Thyroid gland (tissue), 4 donors: ENCODE data around the gene PLA2G6. TPM values are rescaled to one million over a fixed set of nuclear protein-coding genes. Genes with fewer than 3 reads are reported as not detected.

Source experiments
- DNase-seq, 2 donors: peaks; one replicate each; pipeline ENCODE4 v3.0.0-alpha.2; 2019
- H3K27ac ChIP-seq, 3 donors: fragments of 200-600 bp; sonication (generic); 1 replicate in 2 of 3; 2 replicates in 1 of 3; pipeline ENCODE4 v1.5.1; 2016 to 2019; ENCODE audit warnings: mild to moderate bottlenecking in 1 of 3, moderate library complexity in 1 of 3
- H3K27me3 ChIP-seq: fragments of 200-600 bp; sonication (generic); one replicate; pipeline ENCODE4 v1.5.1; 2019
- H3K36me3 ChIP-seq, 2 donors: fragments of 200-600 bp; sonication (generic); one replicate each; pipeline ENCODE4 v1.5.1; 2016 to 2019
- H3K4me1 ChIP-seq, 2 donors: fragments of 200-600 bp; sonication (generic); one replicate each; pipeline ENCODE4 v1.5.1; 2017 to 2019
- H3K4me3 ChIP-seq, 3 donors: fragments of 200-600 bp; sonication (generic); replicated peaks in 1 of 3; 1 replicate in 2 of 3; 2 replicates in 1 of 3; pipeline ENCODE4 v1.5.1; 2016; ENCODE audit warnings: mild to moderate bottlenecking in 1 of 3
- H3K9me3 ChIP-seq: fragments of 200-600 bp; sonication (generic); one replicate; pipeline ENCODE4 v1.5.1; 2017
- POLR2A ChIP-seq, 2 donors: fragments of 450-650 bp; IDR thresholded peaks; one replicate each; pipeline ENCODE4 v1.6.1; 2017; ENCODE audit warnings: antibody characterized with exemption in 2 of 2, mild to moderate bottlenecking in 2 of 2, moderate library complexity in 1 of 2
- WGBS, 2 donors: methylation state at CpG; one replicate each; pipeline ENCODE4 v1.1.5; 2017; 5-methylcytosine and 5-hydroxymethylcytosine counted together
- intact Hi-C: fragments of 100-400 bp; cut with DNase I; formaldehyde crosslinking; loops from one replicate; pipeline ENCODE4 v1.15.1; 2023
- total RNA-seq, 4 donors: library from RNA; depleted of rRNA; stranded (reverse); fragments of >200 nt; gene quantifications; one replicate each; pipeline ENCODE4 v1.2.3, GENCODE V29; 2016
- TF ChIP-seq, protein P1 (sequence below), 6 experiments: fragments of 200-600 bp in 3 of 6; fragments of 450-650 bp in 3 of 6; sonication (generic) in 3 of 6; IDR thresholded peaks; one replicate each; pipeline ENCODE4 v1.5.1; 2016 to 2019; ENCODE audit warnings: antibody characterized with exemption in 6 of 6, mild to moderate bottlenecking in 2 of 6, inconsistent platforms in 1 of 6, moderate library complexity in 1 of 6

PLA2G6 gene
- total RNA-seq, 4 donors from 2014 or later = 106 to 122 (median 112) TPM

DNA sequence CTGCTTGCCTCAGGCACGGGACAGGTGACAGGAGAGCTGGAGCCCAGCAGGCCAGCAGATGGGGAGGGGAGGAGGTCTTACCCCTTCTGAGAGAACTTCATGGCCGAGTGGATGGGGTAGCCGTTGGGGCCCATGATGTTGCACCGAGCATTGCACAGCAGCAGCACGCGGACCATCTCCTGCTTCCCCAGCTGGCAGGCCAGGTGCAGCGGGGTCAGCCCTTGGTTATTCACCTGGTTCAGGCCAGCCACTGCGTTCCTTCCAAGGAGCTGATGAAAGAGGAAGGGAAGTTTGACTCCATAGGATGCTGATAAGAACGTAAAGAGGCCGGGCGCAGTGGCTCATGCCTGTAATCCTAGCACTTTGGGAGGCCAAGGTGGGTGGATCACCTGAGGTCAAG lies 41.7 kb downstream of the PLA2G6 start:
- WGBS, 2 donors = 90 to 94% methylated on average over 6 to 10 of the region's 11 CpGs
- Histone ChIP-seq H3K27ac (no peak overlapping the region), H3K9me3 (no peaks in the 10 kb centered on the region), H3K27me3 (no peaks in the 10 kb centered on the region), H3K36me3 (peaks cover 0 to 5% of the 10 kb centered on the region in 2 donors), H3K4me1 (no peaks in the 10 kb centered on the region), H3K4me3 (no peak overlapping the region)
- intact Hi-C loops = no loop called here
- no peak for TF ChIP-seq POLR2A (IDR thresholded peaks at IDR 0.05)
- TF ChIP-seq, protein P1, sequence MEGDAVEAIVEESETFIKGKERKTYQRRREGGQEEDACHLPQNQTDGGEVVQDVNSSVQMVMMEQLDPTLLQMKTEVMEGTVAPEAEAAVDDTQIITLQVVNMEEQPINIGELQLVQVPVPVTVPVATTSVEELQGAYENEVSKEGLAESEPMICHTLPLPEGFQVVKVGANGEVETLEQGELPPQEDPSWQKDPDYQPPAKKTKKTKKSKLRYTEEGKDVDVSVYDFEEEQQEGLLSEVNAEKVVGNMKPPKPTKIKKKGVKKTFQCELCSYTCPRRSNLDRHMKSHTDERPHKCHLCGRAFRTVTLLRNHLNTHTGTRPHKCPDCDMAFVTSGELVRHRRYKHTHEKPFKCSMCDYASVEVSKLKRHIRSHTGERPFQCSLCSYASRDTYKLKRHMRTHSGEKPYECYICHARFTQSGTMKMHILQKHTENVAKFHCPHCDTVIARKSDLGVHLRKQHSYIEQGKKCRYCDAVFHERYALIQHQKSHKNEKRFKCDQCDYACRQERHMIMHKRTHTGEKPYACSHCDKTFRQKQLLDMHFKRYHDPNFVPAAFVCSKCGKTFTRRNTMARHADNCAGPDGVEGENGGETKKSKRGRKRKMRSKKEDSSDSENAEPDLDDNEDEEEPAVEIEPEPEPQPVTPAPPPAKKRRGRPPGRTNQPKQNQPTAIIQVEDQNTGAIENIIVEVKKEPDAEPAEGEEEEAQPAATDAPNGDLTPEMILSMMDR (IDR thresholded peaks at IDR 0.05) = no peak
- no peak for DNase-seq

DNA sequence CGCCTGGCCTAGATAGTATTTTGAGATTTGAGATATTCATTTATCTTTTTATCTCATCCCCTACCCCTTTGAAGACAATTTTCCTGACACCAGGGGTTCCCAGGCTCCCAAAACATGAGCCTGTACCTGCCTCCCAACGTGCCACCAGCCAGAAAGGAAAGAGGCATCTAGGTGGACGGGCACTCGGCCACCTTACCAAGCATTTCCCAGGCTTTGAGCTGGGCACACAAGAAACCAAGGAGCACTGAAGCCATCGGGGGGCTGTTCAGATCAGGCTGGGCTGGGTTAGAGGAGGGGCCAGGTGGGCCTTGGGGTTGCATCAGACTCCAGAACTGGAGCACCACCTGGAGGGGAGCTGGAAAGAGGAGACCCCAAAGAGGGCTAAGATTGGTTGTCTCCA lies 42.7 kb downstream of the PLA2G6 start:
- intact Hi-C loops = no loop called here
- peaks cover 0 to 5% of the 10 kb centered on the region in 2 donors for H3K36me3 ChIP-seq
- WGBS, 2 donors = 84 to 90% methylated on average over 5 of the region's 5 CpGs
- no peaks in the 10 kb centered on the region for H3K4me1 ChIP-seq
- DNase-seq = no peak
- H3K4me3 ChIP-seq = no peak overlapping the region
- H3K9me3 ChIP-seq = no peaks in the 10 kb centered on the region
- TF ChIP-seq, protein P1 (IDR thresholded peaks at IDR 0.05) = no peak
- TF ChIP-seq POLR2A (IDR thresholded peaks at IDR 0.05) = no peak
- H3K27me3 ChIP-seq = no peaks in the 10 kb centered on the region
- no peak overlapping the region for H3K27ac ChIP-seq

DNA sequence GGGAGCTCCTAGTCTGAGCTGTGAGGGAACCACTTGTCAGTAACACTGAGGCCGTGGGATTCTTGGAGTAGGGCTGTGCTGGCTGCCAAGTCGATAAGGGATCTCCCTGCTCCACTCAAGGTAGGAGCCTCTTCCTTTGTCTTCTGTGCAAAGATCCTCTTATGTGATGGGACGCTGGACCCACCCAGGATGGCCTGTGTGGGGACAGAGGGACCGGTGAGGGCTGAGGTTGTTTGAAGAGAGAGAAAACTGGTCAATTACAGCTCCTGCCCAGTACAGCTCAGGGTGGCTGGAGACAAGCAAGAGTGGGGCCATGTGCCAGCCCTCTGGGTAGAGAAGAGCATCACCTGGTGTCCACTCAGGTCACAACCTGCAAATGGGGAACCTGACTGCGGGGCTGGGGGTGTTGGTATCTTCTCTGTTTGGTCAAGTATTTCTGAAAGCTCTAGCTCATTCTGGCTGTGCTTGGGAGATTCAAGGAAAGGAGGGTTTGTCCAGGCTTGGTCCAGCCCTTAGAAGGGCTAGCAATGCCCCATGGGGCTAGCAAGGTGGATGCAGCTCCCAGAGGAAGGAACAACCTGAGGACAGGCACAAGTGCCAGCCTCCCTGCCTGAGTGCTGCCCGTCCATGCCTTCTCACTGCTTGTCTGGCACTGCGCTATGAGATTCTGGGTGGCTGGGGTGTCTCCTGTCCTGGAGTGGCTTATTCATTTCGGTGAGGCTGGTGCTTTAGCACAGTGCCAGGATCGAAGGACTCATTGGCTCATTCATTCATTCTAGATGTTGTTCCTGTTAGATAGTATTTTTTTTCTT lies 43.5 kb downstream of the PLA2G6 start:
- Histone ChIP-seq H3K4me1 (no peaks in the 10 kb centered on the region), H3K9me3 (no peaks in the 10 kb centered on the region), H3K27ac (no peak overlapping the region), H3K36me3 (peaks cover 0 to 5% of the 10 kb centered on the region in 2 donors), H3K4me3 (no peak overlapping the region), H3K27me3 (no peaks in the 10 kb centered on the region)
- TF ChIP-seq, protein P1 (IDR thresholded peaks at IDR 0.05) = no peak
- no peak for TF ChIP-seq POLR2A (IDR thresholded peaks at IDR 0.05)
- intact Hi-C loops = no loop called here
- WGBS, 2 donors = 92 to 96% methylated on average over 8 to 9 of the region's 9 CpGs
- DNase-seq = no peak

DNA sequence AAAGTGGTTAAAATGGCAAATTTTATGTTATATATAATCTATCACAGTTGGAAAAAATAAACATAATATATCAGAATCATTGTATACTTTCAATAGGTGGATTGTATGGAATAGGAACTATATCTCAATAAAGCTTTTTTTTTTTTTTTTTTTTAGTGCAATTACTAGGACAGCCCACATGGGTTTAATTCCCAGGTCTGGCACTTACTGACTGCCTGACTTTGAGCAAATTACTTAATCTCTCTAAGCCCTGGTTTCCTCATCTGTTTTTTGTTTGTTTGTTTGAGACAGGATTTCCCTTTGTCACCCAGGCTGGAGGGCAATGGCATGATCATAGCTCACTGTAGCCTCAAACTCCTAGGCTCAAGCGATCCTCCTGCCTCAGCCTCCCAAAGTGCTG lies 45.0 kb downstream of the PLA2G6 start:
- 88 to 95% methylated on average over 1 of the region's 1 CpG for WGBS, 2 donors

More for the DNA sequence above, 45.0 kb downstream of the PLA2G6 start:
- no peak for DNase-seq
- H3K27ac ChIP-seq = no peak overlapping the region
- peaks cover 0 to 5% of the 10 kb centered on the region in 2 donors for H3K36me3 ChIP-seq
- H3K9me3 ChIP-seq = no peaks in the 10 kb centered on the region
- no peak overlapping the region for H3K4me3 ChIP-seq
- no peaks in the 10 kb centered on the region for H3K4me1 ChIP-seq
- no peak for TF ChIP-seq POLR2A (IDR thresholded peaks at IDR 0.05)
- TF ChIP-seq, protein P1 (IDR thresholded peaks at IDR 0.05) = no peak
- intact Hi-C loops = no loop called here
- H3K27me3 ChIP-seq = no peaks in the 10 kb centered on the region
